HG03521 (cell line): ENCODE measurements around the gene ZDHHC12.

Source experiments
- ATAC-seq: cut with Tn5 transposase; IDR thresholded peaks from one replicate; pipeline ENCODE4 v1.9.1; 2021; ENCODE audit warnings: mild to moderate bottlenecking, moderate library complexity; ENCODE audit not compliant: unreplicated experiment

Gene ZDHHC12

DNA sequence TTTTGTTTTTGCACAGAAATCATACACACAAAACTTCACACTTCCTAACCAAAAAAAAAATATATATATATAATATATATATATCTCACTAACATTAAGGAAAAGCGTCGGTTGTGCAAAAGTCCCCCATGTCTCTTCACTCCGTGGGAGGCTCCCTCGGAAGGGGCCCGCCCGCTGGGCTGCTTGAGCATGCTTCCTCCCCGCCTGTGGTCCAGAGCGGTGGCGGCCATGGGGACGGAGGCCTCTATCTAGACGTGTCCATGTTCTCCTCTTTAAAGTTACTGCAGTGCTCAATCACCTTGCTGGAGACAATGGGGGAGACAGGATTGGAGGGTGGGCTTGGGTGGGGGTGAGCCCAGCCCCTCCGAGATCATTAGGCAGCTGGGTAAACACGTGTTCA, 7.2 kb upstream of the ZDHHC12 start:
- ATAC-seq, result no peak

GRCh38 chr9:128729766-128730517, 6.0 kb upstream of the ZDHHC12 start:
- no peak for ATAC-seq

GRCh38 chr9:128729302-128729701, 5.4 kb upstream of the ZDHHC12 start:
- no peak for ATAC-seq

- ATAC-seq, result no peak
These were observed 4.4 kb upstream of the ZDHHC12 start for GRCh38 chr9:128728298-128728697.

DNA sequence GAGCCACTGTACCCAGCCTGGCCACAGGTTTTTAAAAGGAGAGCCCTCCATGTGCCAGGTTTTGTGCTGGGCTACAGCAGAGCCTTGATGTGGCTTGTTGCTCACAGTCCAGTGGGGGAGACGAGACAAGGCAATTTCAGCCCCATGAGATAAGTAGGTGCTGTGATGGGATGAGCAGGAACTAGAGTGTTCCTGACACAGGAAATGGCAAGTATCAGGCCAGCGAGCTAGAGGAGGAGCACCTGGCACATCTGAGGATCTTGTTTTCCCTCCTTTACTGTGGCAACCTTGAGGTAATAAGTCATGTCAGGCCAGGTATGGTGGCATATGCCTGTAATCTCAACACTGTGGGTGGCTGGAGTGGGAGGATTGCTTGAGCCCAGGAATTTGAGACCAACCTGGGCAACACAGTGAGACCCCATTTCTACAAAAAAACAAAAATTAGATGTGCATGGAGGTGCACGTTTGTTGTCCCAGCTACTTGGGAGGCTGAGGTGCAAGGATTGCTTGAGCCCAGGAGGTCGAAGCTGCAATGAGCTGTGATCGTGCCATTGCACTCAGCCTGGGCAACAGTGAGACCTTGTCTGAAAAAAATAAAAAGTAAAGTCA, 3.8 kb upstream of the ZDHHC12 start:
- ATAC-seq, result no peak

DNA sequence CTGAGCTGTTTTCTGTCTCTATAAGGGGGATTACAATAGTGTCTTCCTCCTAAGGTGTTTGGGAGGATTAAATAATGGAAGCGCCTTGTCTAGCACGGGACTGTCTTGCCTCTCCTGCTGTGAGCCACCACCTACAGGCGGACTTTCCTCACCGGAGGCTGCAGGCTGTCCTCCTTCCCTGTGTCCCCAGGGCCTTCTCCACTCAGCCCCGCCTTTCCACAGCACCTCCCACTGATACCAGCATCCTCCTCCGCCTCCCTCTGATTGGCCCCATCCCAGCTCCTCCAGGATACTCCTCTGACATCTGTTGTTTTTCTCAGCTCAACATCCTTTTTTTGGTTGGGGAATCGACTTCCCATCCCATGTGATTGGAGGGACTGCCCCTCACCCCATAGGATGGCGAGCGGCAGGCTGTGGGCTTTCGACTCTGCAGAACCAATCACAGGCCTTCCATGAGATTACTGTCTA, 851 bp upstream of the ZDHHC12 start:
- ATAC-seq, result no peak

GRCh38 chr9:128723352-128723865, 518 bp downstream of the ZDHHC12 start:
- ATAC-seq, result no peak

DNA sequence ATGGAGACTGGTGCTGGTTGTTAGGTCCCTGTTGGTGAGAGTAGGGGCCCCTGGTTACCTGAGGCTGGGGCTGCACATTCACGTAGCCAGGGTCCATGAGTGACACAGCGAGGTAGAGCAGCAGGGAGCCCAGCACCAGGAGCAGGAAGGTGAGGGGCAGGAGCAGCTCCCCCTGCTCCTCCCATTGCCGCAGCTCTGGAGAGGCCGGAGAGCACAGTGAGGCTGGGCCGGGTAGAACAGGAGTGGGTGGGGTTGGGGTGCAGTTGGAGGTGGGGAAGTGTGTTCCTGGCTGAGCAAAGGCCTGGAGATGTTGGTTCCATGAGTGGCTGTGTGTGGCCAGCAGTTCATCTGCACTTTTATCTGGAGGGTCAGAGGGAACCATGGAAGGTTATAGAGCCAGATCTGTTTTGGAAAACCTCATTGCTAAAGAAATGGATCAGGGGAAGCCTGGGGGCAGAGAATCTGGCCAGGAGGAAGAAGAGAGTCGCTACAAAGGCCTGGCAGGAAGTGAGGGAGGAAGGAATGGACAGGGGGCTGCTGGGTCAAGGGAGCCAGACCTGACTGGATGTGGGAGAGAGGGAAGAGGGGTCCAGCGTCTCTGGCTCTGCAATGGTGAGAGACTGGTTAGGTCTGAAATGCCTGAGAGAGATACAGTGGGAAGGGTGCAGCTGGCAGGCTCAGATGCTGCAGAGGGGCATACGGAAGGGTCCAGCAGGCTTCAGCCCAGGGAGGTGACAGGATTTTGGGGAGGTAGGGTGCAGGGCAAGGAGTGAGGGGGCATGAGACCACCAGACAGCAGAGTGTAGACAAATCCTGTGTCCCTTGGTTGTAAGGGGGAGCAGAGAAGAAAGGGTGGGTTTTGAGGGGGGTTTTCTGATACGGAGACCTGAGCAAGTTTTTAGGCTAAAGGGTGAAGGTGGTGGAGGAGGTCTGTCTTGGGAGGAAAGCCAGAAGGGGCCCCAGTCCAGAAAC, 1.3 kb downstream of the ZDHHC12 start:
- no peak for ATAC-seq

- no peak for ATAC-seq
These were observed 2.4 kb downstream of the ZDHHC12 start for GRCh38 chr9:128721487-128722010.

- ATAC-seq, result no peak
These were observed 3.0 kb downstream of the ZDHHC12 start for GRCh38 chr9:128720841-128721486.

DNA sequence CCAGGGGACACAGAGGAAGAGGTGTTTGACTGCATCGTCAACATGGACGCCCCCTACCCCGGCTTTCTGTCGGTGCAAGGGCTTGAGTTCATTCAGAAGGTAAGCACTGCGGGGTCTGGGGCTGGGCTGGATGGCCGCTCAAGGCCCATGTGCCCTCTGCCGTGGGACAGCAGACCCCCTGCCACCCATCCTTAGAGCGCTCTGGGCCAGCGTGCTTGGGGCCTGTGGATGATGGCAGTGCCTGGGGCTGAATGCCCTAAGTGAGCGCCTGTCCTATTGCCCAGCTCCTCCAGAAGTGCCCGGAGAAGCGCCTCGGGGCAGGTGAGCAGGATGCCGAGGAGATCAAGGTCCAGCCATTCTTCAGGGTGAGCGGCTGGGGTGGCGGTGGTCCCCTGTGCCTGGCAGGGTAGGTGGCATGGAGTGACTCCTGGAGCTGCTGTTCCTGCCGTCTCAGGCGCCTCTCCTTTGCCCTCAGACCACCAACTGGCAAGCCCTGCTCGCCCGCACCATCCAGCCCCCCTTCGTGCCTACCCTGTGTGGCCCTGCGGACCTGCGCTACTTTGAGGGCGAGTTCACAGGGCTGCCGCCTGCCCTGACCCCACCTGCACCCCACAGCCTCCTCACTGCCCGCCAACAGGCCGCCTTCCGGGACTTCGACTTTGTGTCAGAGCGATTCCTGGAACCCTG, 3.9 kb downstream of the ZDHHC12 start:
- ATAC-seq, result no peak

DNA sequence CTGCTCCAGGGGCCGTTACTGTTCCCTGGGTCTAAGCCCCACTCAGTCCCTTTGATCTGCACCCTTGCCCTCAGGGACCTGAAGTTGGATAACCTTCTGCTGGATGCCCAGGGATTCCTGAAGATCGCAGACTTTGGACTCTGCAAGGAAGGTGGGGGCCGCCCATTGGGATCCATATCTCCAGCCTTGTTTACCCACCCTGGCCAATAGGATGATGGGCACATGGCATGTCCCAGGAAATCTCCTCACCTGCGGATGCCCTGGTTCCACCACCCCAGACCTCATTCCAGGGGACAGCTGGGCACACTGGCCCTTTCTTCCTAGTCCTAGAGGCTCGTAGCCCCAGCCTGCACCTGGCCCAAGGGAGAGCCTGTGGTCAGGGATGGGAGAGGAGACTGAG, 5.5 kb downstream of the ZDHHC12 start:
- no peak for ATAC-seq

DNA sequence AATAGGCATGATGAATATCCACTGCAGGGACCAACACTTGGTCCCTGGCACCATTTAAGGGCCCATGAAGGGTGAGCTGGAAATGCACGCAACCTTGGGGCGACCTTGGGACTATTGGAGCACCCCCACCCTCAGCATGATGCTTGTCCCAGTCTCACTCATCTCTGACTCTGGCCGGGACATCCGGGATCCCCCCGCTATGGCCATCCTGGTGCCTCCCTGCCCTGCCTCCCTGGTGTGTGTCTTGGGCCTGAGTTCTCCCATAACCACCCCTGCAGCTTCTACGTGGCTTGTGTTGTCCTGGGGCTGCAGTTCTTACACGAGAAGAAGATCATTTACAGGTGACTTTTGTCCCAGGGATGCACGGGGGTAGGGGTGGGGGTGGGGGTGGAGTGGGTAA, 5.9 kb downstream of the ZDHHC12 start:
- ATAC-seq, result no peak

DNA sequence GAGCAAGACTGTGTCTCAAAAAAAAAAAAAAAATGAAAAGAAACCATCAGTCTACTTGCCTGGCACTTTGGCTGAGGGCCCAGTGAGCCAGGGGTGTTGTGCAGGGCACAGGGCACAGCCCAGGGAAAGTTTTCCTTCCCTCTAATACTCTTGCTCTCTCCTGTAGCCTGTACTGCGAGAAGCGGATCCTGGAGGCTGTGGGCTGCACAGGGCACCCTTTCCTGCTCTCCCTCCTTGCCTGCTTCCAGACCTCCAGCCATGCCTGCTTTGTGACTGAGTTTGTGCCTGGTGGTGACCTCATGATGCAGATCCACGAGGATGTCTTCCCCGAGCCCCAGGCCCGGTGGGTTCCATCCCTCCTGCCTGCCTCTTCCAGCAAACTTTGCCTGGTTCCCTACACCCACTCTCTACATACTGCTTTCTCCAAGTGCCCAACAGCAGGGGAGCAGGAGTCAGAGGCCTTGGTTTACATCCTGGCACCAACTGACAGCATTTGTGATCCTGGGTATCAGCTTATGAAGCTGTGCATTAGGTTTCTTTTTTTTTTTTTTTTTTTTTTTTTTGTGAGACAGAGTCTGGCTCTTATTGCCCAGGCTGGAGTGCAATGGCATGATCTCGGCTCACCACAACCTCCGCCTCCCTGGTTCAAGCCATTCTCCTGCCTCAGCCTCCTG, 7.2 kb downstream of the ZDHHC12 start:
- no peak for ATAC-seq

- no peak for ATAC-seq
These were observed 8.5 kb downstream of the ZDHHC12 start for GRCh38 chr9:128715436-128715750.

DNA sequence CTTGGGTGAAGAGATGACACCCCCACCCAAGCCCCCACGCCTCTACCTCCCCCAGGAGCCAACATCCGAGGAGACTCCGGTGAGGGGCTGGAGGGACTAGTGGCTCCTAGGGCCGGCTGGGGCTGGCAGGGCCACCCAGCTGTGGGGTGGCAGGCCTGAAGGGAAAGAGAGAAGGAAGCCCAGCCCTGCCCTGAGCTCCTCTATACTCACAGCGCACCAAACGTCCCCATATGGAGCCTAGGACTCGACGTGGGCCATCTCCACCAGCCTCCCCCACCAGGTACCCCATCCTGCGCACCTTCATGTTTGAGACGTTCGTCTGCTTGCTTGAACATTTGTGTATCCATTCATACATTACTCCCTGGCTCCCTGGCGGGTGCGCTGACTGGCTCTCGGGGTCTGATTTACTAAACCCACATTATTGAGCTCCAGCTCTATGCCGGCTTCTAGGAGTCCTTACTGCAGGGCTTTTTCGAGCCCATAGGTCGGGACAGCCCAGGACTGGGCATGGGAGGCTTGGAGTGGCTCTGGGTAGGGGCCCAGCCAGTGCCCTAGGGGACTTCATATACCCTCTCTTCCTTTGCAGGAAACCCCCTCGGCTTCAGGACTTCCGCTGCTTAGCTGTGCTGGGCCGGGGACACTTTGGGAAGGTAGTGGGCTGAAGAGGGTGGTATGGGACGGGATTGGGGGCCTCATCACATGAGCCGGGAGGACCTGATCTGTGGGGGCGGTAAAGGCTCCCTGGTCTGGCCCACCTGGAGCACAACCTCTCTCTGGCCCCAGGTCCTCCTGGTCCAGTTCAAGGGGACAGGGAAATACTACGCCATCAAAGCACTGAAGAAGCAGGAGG, 9.1 kb downstream of the ZDHHC12 start:
- no peak for ATAC-seq

- ATAC-seq, result no peak
These were observed 9.9 kb downstream of the ZDHHC12 start for GRCh38 chr9:128713941-128714573.

- no peak for ATAC-seq
These were observed 10.5 kb downstream of the ZDHHC12 start for GRCh38 chr9:128713411-128713780.
